Panc1 (cell line): ENCODE measurements around the gene FGF3.

Experiments used
- CTCF ChIP-seq: fragments of 450-650 bp; IDR thresholded peaks from 2 replicates; pipeline ENCODE4 v1.5.1; 2017; ENCODE audit warnings: mild to moderate bottlenecking
- POLR2AphosphoS5 ChIP-seq: IDR thresholded peaks from 2 replicates; pipeline ENCODE4 v1.6.1; 2012; ENCODE audit warnings: mild to moderate bottlenecking, low read depth, low read length, moderate library complexity

GRCh38 chr11:69837791-69838190 is 18.6 kb upstream of the FGF3 start:
- TF ChIP-seq POLR2AphosphoS5 (no peak), CTCF (no peak)
